Stimulated activated naive CD8-positive, alpha-beta T cell treated with anti-CD3 and anti-CD28 coated beads, Interleukin-15, Interleukin-2, amounts not matched to agents 100 U/mL and 50 U/mL, for 24 hours (primary cell): ENCODE measurements around the gene UQCC2.

Source experiments
- ATAC-seq: fragments of 150-1000 bp; cut with Tn5 transposase; one replicate; pipeline ENCODE4 v1.10.0; 2021
- DNase-seq: peaks from one replicate; pipeline ENCODE4 v3.0.0; 2021

UQCC2 gene

GRCh38 chr6:33705955-33706725 lies 5.4 kb downstream of the UQCC2 start:
- DNase-seq (no peak), ATAC-seq (no peak)

GRCh38 chr6:33705268-33705885 lies 6.1 kb downstream of the UQCC2 start:
- no peak for DNase-seq
- ATAC-seq: no peak

GRCh38 chr6:33704215-33705066 lies 7.1 kb downstream of the UQCC2 start:
- DNase-seq (no peak), ATAC-seq (no peak)

- ATAC-seq (peak; percentile 70), DNase-seq (no peak)
These were observed 9.0 kb downstream of the UQCC2 start for GRCh38 chr6:33702345-33702977.

GRCh38 chr6:33700391-33701050 lies 11.0 kb downstream of the UQCC2 start:
- peak; percentile 75 for DNase-seq
- ATAC-seq: peak; percentile 62

- ATAC-seq (no peak), DNase-seq (no peak)
These were observed 11.8 kb downstream of the UQCC2 start for GRCh38 chr6:33699739-33700138.

GRCh38 chr6:33699131-33699530 lies 12.4 kb downstream of the UQCC2 start:
- no peak for ATAC-seq

GRCh38 chr6:33698494-33698893 lies 13.0 kb downstream of the UQCC2 start:
- ATAC-seq (no peak), DNase-seq (no peak)

More at GRCh38 chr6:33699131-33699530, 12.4 kb downstream of the UQCC2 start:
- DNase-seq: no peak

- DNase-seq (no peak), ATAC-seq (no peak)
These were observed 13.7 kb downstream of the UQCC2 start for GRCh38 chr6:33697845-33698244.

GRCh38 chr6:33696548-33697518 lies 14.7 kb downstream of the UQCC2 start:
- DNase-seq (no peak), ATAC-seq (no peak)

- ATAC-seq (no peak), DNase-seq (no peak)
These were observed 15.4 kb downstream of the UQCC2 start for GRCh38 chr6:33696076-33696475.

- no peak for DNase-seq
- no peak for ATAC-seq
These were observed 16.0 kb downstream of the UQCC2 start for GRCh38 chr6:33695451-33695887.

- no peak for ATAC-seq
- DNase-seq: no peak
These were observed 16.5 kb downstream of the UQCC2 start for GRCh38 chr6:33694977-33695376.

GRCh38 chr6:33694401-33694931 lies 17.0 kb downstream of the UQCC2 start:
- ATAC-seq (peak; percentile 87), DNase-seq (peak; percentile 71)

- no peak for ATAC-seq
- no peak for DNase-seq
These were observed 18.1 kb downstream of the UQCC2 start for GRCh38 chr6:33693186-33694105.

GRCh38 chr6:33692760-33693158 lies 18.7 kb downstream of the UQCC2 start:
- DNase-seq (peak; percentile 73), ATAC-seq (peak; percentile 60)

GRCh38 chr6:33692078-33692759 lies 19.3 kb downstream of the UQCC2 start:
- DNase-seq (no peak), ATAC-seq (no peak)

GRCh38 chr6:33691456-33692077 lies 19.9 kb downstream of the UQCC2 start:
- DNase-seq: no peak
- ATAC-seq: no peak
